Measurements from ENCODE around the gene TSPAN4. TPM values are rescaled to one million over a fixed set of nuclear protein-coding genes. Genes with fewer than 3 reads are reported as not detected.
A peak's percentile ranks its signal among the peaks of the same experiment; 100 is the strongest.

The TSPAN4 gene
- total RNA-seq, 2 donors from 2014 or later = 2.1 to 3.0 TPM

GRCh38 chr11:823441-824291 is 19.0 kb upstream of the TSPAN4 start:
- Mint-ChIP-seq H3K4me3 (peak overlapping the region; percentile 56), H3K27ac (peak overlapping the region; percentile 60), H3K36me3 (ENCODE audit: low read depth) (peaks cover 2% of the 10 kb centered on the region), H3K27me3 (peaks cover 16% of the 10 kb centered on the region), H3K4me1 (peaks cover 8% of the 10 kb centered on the region)
- no peaks in the 10 kb centered on the region for H3K9me3 ChIP-seq (ENCODE audit: control insufficient read depth, low read length, poor library complexity, severe bottlenecking)
- ATAC-seq (no peak), DNase-seq (no peak)

- DNase-seq (no peak), ATAC-seq (no peak)
- H3K9me3 ChIP-seq (ENCODE audit: control insufficient read depth, low read length, poor library complexity, severe bottlenecking) = no peaks in the 10 kb centered on the region
- Mint-ChIP-seq H3K4me3 (no peak overlapping the region), H3K36me3 (ENCODE audit: low read depth) (peaks cover 2% of the 10 kb centered on the region), H3K27me3 (peaks cover 23% of the 10 kb centered on the region), H3K27ac (peak overlapping the region; percentile 87), H3K4me1 (peaks cover 9% of the 10 kb centered on the region)
These were observed 18.3 kb upstream of the TSPAN4 start for GRCh38 chr11:824292-824880.

GRCh38 chr11:824942-825341 is 17.7 kb upstream of the TSPAN4 start:
- Mint-ChIP-seq H3K27me3 (peaks cover 28% of the 10 kb centered on the region), H3K36me3 (ENCODE audit: low read depth) (peaks cover 2% of the 10 kb centered on the region), H3K4me1 (peaks cover 12% of the 10 kb centered on the region), H3K4me3 (peak overlapping the region; percentile 36), H3K27ac (peak overlapping the region; percentile 87)
- ATAC-seq (no peak), DNase-seq (no peak)
- H3K9me3 ChIP-seq (ENCODE audit: control insufficient read depth, low read length, poor library complexity, severe bottlenecking) = no peaks in the 10 kb centered on the region

- no peak for ATAC-seq
- H3K9me3 ChIP-seq (ENCODE audit: control insufficient read depth, low read length, poor library complexity, severe bottlenecking) = no peaks in the 10 kb centered on the region
- H3K27ac Mint-ChIP-seq = peak overlapping the region; percentile 87
- peaks cover 2% of the 10 kb centered on the region for H3K36me3 Mint-ChIP-seq (ENCODE audit: low read depth)
- H3K27me3 Mint-ChIP-seq = peaks cover 28% of the 10 kb centered on the region
- H3K4me3 Mint-ChIP-seq = peak overlapping the region; percentile 36
- DNase-seq = no peak
- peaks cover 15% of the 10 kb centered on the region for H3K4me1 Mint-ChIP-seq
These were observed 17.1 kb upstream of the TSPAN4 start for GRCh38 chr11:825366-826226.

- DNase-seq = no peak
- H3K4me1 Mint-ChIP-seq = peaks cover 15% of the 10 kb centered on the region
- peaks cover 28% of the 10 kb centered on the region for H3K27me3 Mint-ChIP-seq
- no peak for ATAC-seq
- H3K27ac Mint-ChIP-seq = no peak overlapping the region
- H3K9me3 ChIP-seq (ENCODE audit: control insufficient read depth, low read length, poor library complexity, severe bottlenecking) = no peaks in the 10 kb centered on the region
- H3K36me3 Mint-ChIP-seq (ENCODE audit: low read depth) = peaks cover 2% of the 10 kb centered on the region
- H3K4me3 Mint-ChIP-seq = peak overlapping the region; percentile 78
These were observed 16.4 kb upstream of the TSPAN4 start for GRCh38 chr11:826227-826621.

GRCh38 chr11:826836-827145 is 15.9 kb upstream of the TSPAN4 start:
- Mint-ChIP-seq H3K4me1 (peaks cover 17% of the 10 kb centered on the region), H3K36me3 (ENCODE audit: low read depth) (peaks cover 2% of the 10 kb centered on the region), H3K27ac (no peak overlapping the region), H3K27me3 (peaks cover 28% of the 10 kb centered on the region), H3K4me3 (peak overlapping the region; percentile 78)
- DNase-seq = no peak
- ATAC-seq = peak; percentile 5
- no peaks in the 10 kb centered on the region for H3K9me3 ChIP-seq (ENCODE audit: control insufficient read depth, low read length, poor library complexity, severe bottlenecking)

GRCh38 chr11:827146-827896 is 15.3 kb upstream of the TSPAN4 start:
- H3K27me3 Mint-ChIP-seq = peaks cover 28% of the 10 kb centered on the region
- H3K36me3 Mint-ChIP-seq (ENCODE audit: low read depth) = peaks cover 2% of the 10 kb centered on the region
- ATAC-seq (peak; percentile 10), DNase-seq (no peak)
- no peaks in the 10 kb centered on the region for H3K9me3 ChIP-seq (ENCODE audit: control insufficient read depth, low read length, poor library complexity, severe bottlenecking)
- peaks cover 18% of the 10 kb centered on the region for H3K4me1 Mint-ChIP-seq
- peak overlapping the region; percentile 83 for H3K4me3 Mint-ChIP-seq
- H3K27ac Mint-ChIP-seq = no peak overlapping the region

- ATAC-seq (no peak), DNase-seq (no peak)
- H3K36me3 Mint-ChIP-seq (ENCODE audit: low read depth) = peaks cover 2% of the 10 kb centered on the region
- H3K4me3 Mint-ChIP-seq = peak within 1 kb of the TSS; percentile 83
- H3K27me3 Mint-ChIP-seq = peaks cover 28% of the 10 kb centered on the region
- H3K9me3 ChIP-seq (ENCODE audit: control insufficient read depth, low read length, poor library complexity, severe bottlenecking) = no peaks in the 10 kb centered on the region
- peaks cover 18% of the 10 kb centered on the region for H3K4me1 Mint-ChIP-seq
- H3K27ac Mint-ChIP-seq = no peak within 1 kb of the TSS
These were observed 14.8 kb upstream of the TSPAN4 start, which contains the start of gene CRACR2B for GRCh38 chr11:827897-828192. Gene CRACR2B, plus strand, starts transcription at chr11:827919. Its CDS starts 689 bp downstream, at chr11:828608.

GRCh38 chr11:828506-829175 is 14.0 kb upstream of the TSPAN4 start:
- H3K4me1 Mint-ChIP-seq = peaks cover 19% of the 10 kb centered on the region

GRCh38 chr11:829176-829846 is 13.3 kb upstream of the TSPAN4 start:
- DNase-seq (no peak), ATAC-seq (no peak)
- Mint-ChIP-seq H3K4me3 (peak overlapping the region; percentile 80), H3K27ac (no peak overlapping the region), H3K36me3 (ENCODE audit: low read depth) (peaks cover 2% of the 10 kb centered on the region), H3K4me1 (peaks cover 25% of the 10 kb centered on the region), H3K27me3 (peaks cover 28% of the 10 kb centered on the region)
- no peaks in the 10 kb centered on the region for H3K9me3 ChIP-seq (ENCODE audit: control insufficient read depth, low read length, poor library complexity, severe bottlenecking)

More at GRCh38 chr11:828506-829175, 14.0 kb upstream of the TSPAN4 start:
- DNase-seq = no peak
- no peak for ATAC-seq
- Mint-ChIP-seq H3K36me3 (ENCODE audit: low read depth) (peaks cover 2% of the 10 kb centered on the region), H3K27ac (no peak overlapping the region), H3K27me3 (peaks cover 28% of the 10 kb centered on the region), H3K4me3 (peak overlapping the region; percentile 83)
- H3K9me3 ChIP-seq (ENCODE audit: control insufficient read depth, low read length, poor library complexity, severe bottlenecking) = no peaks in the 10 kb centered on the region

- ATAC-seq (peak; percentile 8), DNase-seq (no peak)
- Mint-ChIP-seq H3K27me3 (peaks cover 28% of the 10 kb centered on the region), H3K27ac (no peak overlapping the region), H3K36me3 (ENCODE audit: low read depth) (peaks cover 2% of the 10 kb centered on the region), H3K4me1 (peaks cover 26% of the 10 kb centered on the region), H3K4me3 (peak overlapping the region; percentile 80)
- H3K9me3 ChIP-seq (ENCODE audit: control insufficient read depth, low read length, poor library complexity, severe bottlenecking) = no peaks in the 10 kb centered on the region
These were observed 12.8 kb upstream of the TSPAN4 start for GRCh38 chr11:829847-830294.

Data from T-helper 17 cell (primary cell).